GM19452 (cell line): ENCODE results near the gene TBX21.
A peak's percentile ranks its signal among the peaks of the same experiment; 100 is the strongest.

ENCODE experiments used
- ATAC-seq: cut with Tn5 transposase; IDR thresholded peaks from one replicate; pipeline ENCODE4 v1.9.1; 2021; ENCODE audit not compliant: unreplicated experiment

TBX21 gene

GRCh38 chr17:47733047-47733673, at the start of gene TBX21:
TSS of gene TBX21 (plus strand) at chr17:47733236. CDS start at chr17:47733455, 219 bp downstream.
- ATAC-seq: peak; percentile 45

- no peak for ATAC-seq
Measured at GRCh38 chr17:47684025-47684424, 49.0 kb upstream of the TBX21 start.

GRCh38 chr17:47684535-47685193, 48.4 kb upstream of the TBX21 start:
- no peak for ATAC-seq

- ATAC-seq: no peak
Measured at GRCh38 chr17:47685556-47686275, 47.3 kb upstream of the TBX21 start.

- no peak for ATAC-seq
Measured at GRCh38 chr17:47686276-47686635, 46.8 kb upstream of the TBX21 start.

GRCh38 chr17:47686664-47687327, 46.2 kb upstream of the TBX21 start:
- no peak for ATAC-seq

- ATAC-seq: no peak
Measured at GRCh38 chr17:47687328-47687690, 45.7 kb upstream of the TBX21 start.

GRCh38 chr17:47687748-47688147, 45.3 kb upstream of the TBX21 start:
- ATAC-seq: no peak

GRCh38 chr17:47690121-47690520, 42.9 kb upstream of the TBX21 start:
- no peak for ATAC-seq

GRCh38 chr17:47692137-47692894, 40.7 kb upstream of the TBX21 start:
- ATAC-seq: no peak

GRCh38 chr17:47692895-47693730, 39.9 kb upstream of the TBX21 start:
- no peak for ATAC-seq

- no peak for ATAC-seq
Measured at GRCh38 chr17:47693731-47694580, 39.1 kb upstream of the TBX21 start, which contains the start of gene TBKBP1. TSS of gene TBKBP1 (plus strand) at chr17:47694161. CDS start at chr17:47696113, 1,952 bp downstream.

- no peak for ATAC-seq
Measured at GRCh38 chr17:47694581-47695428, 38.2 kb upstream of the TBX21 start.

- ATAC-seq: no peak
Measured at GRCh38 chr17:47695429-47696376, 37.3 kb upstream of the TBX21 start.

GRCh38 chr17:47696717-47697642, 36.1 kb upstream of the TBX21 start:
- ATAC-seq: no peak
